BLaER1 (cell line): ENCODE measurements around the gene OR7C2.
A peak's percentile ranks its signal among the peaks of the same experiment; 100 is the strongest.
"Not testable (repeated sequence)": the region's sequence is repeated elsewhere in the genome, so short reads cannot be mapped to it uniquely, and the experiment has no call there.

ENCODE experiments used
- H3K27ac ChIP-seq: shearing (Covaris generic); formaldehyde crosslinking; 2 replicates; pipeline ENCODE4 v1.8.1; 2022
- H3K27me3 ChIP-seq: shearing (Covaris generic); formaldehyde crosslinking; 2 replicates; pipeline ENCODE4 v1.8.1; 2022
- H3K36me3 ChIP-seq: shearing (Covaris generic); formaldehyde crosslinking; 2 replicates; pipeline ENCODE4 v1.8.1; 2022
- H3K4me1 ChIP-seq: shearing (Covaris generic); formaldehyde crosslinking; 2 replicates; pipeline ENCODE4 v1.8.1; 2022
- H3K4me2 ChIP-seq: shearing (Covaris generic); formaldehyde crosslinking; 2 replicates; pipeline ENCODE4 v1.8.1; 2022
- H3K4me3 ChIP-seq: shearing (Covaris generic); formaldehyde crosslinking; 2 replicates; pipeline ENCODE4 v1.8.1; 2022
- H3K9ac ChIP-seq: shearing (Covaris generic); formaldehyde crosslinking; 2 replicates; pipeline ENCODE4 v1.8.1; 2022
- H3K9me3 ChIP-seq: shearing (Covaris generic); formaldehyde crosslinking; 2 replicates; pipeline ENCODE4 v1.8.1; 2022
- H4K20me1 ChIP-seq: shearing (Covaris generic); formaldehyde crosslinking; 2 replicates; pipeline ENCODE4 v1.8.1; 2022
- Cebpa-rat ChIP-seq: shearing (Covaris generic); IDR thresholded peaks from 2 replicates; pipeline ENCODE4 v1.8.1; 2022

The OR7C2 gene

DNA sequence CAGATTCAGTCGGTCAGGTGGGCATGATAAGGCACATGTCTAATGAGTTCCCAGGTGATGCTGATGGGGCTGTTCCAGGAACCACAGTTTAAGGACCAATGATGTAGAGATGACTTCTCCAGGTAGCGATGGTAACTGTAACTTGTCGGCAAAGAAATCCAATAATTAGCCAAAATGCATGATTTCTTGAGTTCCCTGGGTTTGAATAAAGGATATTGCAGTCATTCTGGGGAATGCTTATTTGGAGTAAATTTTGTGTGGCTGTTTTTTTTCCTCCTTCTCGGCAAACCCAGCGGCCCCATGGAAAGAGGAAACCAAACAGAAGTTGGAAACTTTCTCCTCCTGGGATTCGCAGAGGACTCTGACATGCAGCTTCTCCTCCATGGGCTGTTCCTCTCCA is at the start of gene OR7C2:
Gene OR7C2 (plus strand): TSS at position 301 of the 400 bp plus-strand sequence. CDS start 0 bp downstream, at position 301.
- no peak within 1 kb of the TSS for H3K9ac ChIP-seq
- peaks cover 25% of the 10 kb centered on the region for H3K4me1 ChIP-seq
- no peaks in the 10 kb centered on the region for H3K9me3 ChIP-seq
- no peak within 1 kb of the TSS for H3K4me2 ChIP-seq
- H3K27ac ChIP-seq = no peak within 1 kb of the TSS
- H3K36me3 ChIP-seq = no peaks in the 10 kb centered on the region
- TF ChIP-seq Cebpa-rat = no peak
- H3K27me3 ChIP-seq = no peaks in the 10 kb centered on the region
- no peaks in the 10 kb centered on the region for H4K20me1 ChIP-seq
- H3K4me3 ChIP-seq = no peak within 1 kb of the TSS

DNA sequence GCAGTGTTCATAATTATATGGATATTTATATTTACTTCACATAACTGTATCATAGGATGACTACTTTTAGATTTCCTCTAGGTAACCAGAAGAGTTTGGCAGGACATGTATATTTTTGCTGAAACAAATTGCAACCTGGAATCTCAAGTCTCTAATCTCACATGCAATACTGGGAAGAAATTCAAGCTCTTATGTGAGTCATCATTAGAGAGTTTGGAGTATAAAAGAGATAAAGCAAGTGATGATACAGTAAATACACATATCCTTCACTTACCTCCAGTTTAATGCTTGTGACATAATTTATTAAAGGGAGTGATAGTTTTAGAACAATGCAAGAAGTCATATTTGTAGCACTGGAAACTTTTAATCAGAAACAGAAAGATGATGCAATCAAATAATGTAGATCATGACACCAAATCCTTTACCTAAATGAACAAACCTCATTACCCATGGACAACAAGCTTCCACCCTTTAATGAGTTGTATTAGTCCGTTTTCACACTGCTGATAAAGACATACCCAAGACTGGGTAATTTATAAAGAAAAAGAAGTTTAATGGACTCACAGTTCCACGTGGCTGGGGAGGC is 39.5 kb upstream of the OR7C2 start:
- H3K27ac ChIP-seq = no peak overlapping the region
- no peaks in the 10 kb centered on the region for H3K9me3 ChIP-seq
- H3K27me3 ChIP-seq = no peaks in the 10 kb centered on the region
- no peak for TF ChIP-seq Cebpa-rat
- H4K20me1 ChIP-seq = no peaks in the 10 kb centered on the region
- no peak overlapping the region for H3K4me3 ChIP-seq
- H3K4me2 ChIP-seq = no peak overlapping the region
- no peak overlapping the region for H3K9ac ChIP-seq
- no peaks in the 10 kb centered on the region for H3K36me3 ChIP-seq
- H3K4me1 ChIP-seq = no peaks in the 10 kb centered on the region; the same call in 1 of the 2 replicates

DNA sequence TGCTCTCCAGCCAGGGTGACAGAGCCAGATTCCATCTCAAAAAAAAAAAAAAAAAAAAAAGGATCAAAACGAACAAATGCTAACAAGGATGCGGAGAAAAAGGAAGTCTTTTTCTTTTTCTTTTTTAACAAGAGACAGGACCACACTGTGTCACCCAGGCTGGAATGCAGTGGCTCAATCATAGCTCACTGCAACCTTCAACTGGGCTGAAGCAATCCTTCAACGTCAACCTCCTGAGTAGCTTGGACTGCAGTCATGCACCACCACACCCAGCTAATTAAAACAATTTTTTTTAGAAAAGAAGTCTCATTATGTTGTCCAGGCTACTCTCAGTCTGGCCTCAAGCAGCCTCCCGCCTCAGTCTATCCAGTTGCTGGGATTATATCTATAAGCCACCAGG is 34.6 kb upstream of the OR7C2 start:
- Histone ChIP-seq H4K20me1 (no peaks in the 10 kb centered on the region), H3K4me2 (no peak overlapping the region), H3K27ac (no peak overlapping the region), H3K9ac (no peak overlapping the region), H3K27me3 (no peaks in the 10 kb centered on the region), H3K36me3 (no peaks in the 10 kb centered on the region), H3K9me3 (no peaks in the 10 kb centered on the region), H3K4me3 (no peak overlapping the region), H3K4me1 (no peaks in the 10 kb centered on the region)
- TF ChIP-seq Cebpa-rat = no peak

DNA sequence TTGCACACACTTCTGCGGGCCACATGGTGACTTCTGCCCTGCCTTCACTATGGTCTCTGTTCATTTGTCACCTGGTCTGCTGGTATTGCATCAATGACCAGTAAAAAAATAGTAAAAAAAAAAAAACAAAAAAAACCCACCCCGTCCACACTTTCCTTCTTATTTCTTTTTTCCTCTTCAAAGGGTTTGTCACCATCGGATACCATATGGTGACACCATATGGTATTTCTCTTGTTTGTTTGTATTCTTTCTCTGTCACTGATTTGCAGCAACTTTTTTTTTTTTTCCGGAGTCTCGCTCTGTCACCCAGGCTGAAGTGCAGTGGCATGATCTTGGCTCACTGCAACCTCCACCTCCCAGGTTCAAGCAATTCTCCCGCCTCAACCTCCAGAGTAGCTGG is 26.2 kb upstream of the OR7C2 start:
- Histone ChIP-seq H3K27ac (no peak overlapping the region), H4K20me1 (no peaks in the 10 kb centered on the region), H3K9me3 (peaks cover 13% of the 10 kb centered on the region), H3K9ac (no peak overlapping the region), H3K4me2 (no peak overlapping the region), H3K36me3 (no peaks in the 10 kb centered on the region), H3K4me1 (no peaks in the 10 kb centered on the region), H3K27me3 (no peaks in the 10 kb centered on the region), H3K4me3 (no peak overlapping the region)
- TF ChIP-seq Cebpa-rat = no peak

DNA sequence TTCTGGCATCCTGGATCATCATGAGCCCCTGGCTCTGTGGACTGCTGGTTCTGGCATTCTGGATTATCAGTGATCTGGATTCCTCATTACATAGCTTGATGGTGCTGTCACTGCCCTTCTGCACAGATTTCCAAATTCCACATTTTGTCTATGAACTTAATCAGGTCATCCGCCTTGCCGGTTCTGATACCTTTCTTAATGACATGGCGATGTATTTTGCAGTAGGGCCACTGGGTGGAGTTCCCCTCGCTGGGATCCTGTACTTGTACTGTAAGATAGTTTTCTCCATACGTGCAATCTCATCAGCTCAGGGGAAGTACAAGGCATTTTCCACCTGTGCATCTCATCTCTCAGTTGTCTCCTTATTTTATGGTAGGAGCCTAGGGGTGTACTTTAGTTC is 24.4 kb upstream of the OR7C2 start:
- Histone ChIP-seq H3K36me3 (no peaks in the 10 kb centered on the region), H3K9me3 (peaks cover 13% of the 10 kb centered on the region), H4K20me1 (no peaks in the 10 kb centered on the region), H3K9ac (no peak overlapping the region), H3K4me2 (no peak overlapping the region), H3K4me1 (no peaks in the 10 kb centered on the region), H3K27me3 (no peaks in the 10 kb centered on the region), H3K4me3 (no peak overlapping the region), H3K27ac (no peak overlapping the region)
- TF ChIP-seq Cebpa-rat = no peak

DNA sequence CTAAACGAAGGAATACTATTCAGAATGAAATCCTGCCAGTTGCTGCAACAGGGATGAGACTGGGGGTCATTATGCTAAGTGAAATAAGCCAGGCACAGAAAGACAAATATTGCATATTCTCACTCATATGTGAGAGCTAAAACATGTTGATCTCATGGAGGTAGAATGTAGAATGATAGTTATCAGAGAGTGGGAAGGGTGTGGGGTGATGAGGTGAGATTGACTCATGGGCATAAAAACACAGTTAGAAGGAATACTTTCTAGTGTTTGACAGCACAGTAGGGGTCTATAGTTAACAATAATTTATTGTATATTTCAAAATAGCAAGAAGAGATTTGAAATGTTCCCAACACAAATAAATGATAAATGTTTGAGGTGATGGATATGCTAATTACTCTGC is 7.8 kb upstream of the OR7C2 start:
- H3K9me3 ChIP-seq = no peaks in the 10 kb centered on the region
- no peaks in the 10 kb centered on the region for H3K27me3 ChIP-seq
- H3K9ac ChIP-seq = no peak overlapping the region
- no peak overlapping the region for H3K4me2 ChIP-seq
- no peaks in the 10 kb centered on the region for H3K4me1 ChIP-seq
- TF ChIP-seq Cebpa-rat = no peak
- H3K27ac ChIP-seq = no peak overlapping the region
- no peaks in the 10 kb centered on the region for H4K20me1 ChIP-seq
- no peak overlapping the region for H3K4me3 ChIP-seq
- H3K36me3 ChIP-seq = no peaks in the 10 kb centered on the region

DNA sequence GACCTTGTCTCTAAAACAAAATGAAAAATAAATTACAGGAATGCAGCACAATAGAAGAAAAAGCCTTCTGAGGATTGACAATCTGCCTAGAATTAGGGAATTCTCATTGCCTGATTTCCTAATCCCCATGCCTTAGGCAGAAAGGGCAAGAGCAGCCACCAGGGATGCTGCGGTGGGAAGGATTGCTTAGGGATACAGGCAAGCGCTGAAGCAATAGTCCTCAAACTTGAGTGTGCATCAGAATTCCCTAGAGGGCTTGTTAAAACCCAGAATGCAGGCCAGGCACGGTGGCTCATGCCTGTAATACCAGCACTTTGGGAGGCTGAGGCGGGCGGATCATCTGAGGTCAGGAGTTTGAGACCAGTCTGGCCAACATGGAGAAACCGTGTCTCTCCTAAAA is 1.0 kb upstream of the OR7C2 start:
- Histone ChIP-seq H4K20me1 (no peaks in the 10 kb centered on the region), H3K9ac (no peak overlapping the region), H3K36me3 (no peaks in the 10 kb centered on the region), H3K4me1 (peaks cover 25% of the 10 kb centered on the region), H3K4me3 (no peak overlapping the region), H3K27me3 (no peaks in the 10 kb centered on the region), H3K4me2 (no peak overlapping the region), H3K9me3 (no peaks in the 10 kb centered on the region), H3K27ac (no peak overlapping the region)
- no peak for TF ChIP-seq Cebpa-rat

DNA sequence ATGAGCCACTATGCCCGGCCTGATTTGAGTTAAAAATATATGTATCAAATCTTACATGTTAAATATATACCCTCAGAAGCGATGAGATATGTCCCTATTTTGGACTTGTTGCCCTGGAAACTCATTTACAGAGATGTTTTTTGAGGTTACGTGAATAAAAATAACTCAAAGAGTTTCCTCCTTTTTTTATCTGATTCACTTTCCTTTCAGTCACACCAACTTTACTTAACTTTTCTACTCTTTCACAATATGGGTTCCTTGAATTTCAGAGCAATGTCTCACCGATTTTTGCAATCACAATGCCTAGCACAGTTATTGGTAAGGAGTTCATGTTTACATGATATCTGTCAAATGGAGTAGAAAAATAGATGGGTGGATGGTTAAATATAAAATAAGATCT is 2.3 kb downstream of the OR7C2 start:
- H3K36me3 ChIP-seq = no peaks in the 10 kb centered on the region
- peak; percentile 12; the same call in 1 of the 2 replicates for TF ChIP-seq Cebpa-rat
- peaks cover 25% of the 10 kb centered on the region for H3K4me1 ChIP-seq
- H3K27me3 ChIP-seq = no peaks in the 10 kb centered on the region
- H3K9me3 ChIP-seq = no peaks in the 10 kb centered on the region
- H3K27ac ChIP-seq = peak overlapping the region; percentile 70
- 0 out of 2 replicates have a peak overlapping the region, but pooled peaks have one; percentile 16 for H3K4me3 ChIP-seq
- peak overlapping the region; percentile 66 for H3K4me2 ChIP-seq
- peak overlapping the region; percentile 60; the same call in 1 of the 2 replicates for H3K9ac ChIP-seq
- H4K20me1 ChIP-seq = no peaks in the 10 kb centered on the region

DNA sequence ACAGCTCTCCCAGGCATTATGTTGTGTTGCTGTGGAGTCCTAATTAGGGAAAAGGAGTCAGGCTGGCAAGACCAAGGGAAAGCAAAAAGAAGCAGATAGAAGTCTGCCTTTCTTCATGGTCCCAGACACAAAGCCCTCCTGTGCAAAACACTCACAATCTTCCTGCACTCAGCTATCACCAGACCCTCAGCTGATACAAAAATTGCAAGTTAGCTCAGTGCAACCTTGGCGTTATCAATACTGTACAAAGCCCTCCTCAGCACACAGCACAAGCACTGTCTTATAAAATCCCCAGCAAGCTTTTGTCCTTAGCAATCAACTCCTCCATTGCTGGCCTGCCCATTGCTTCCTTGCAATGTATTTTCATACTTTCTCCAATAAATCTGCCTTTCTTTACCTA is 3.2 kb downstream of the OR7C2 start:
- Histone ChIP-seq H3K9ac (no peak overlapping the region; the same call in 1 of the 2 replicates), H3K9me3 (no peaks in the 10 kb centered on the region), H3K4me1 (peaks cover 25% of the 10 kb centered on the region), H3K4me2 (peak overlapping the region; percentile 66), H3K4me3 (no peak overlapping the region), H3K27me3 (no peaks in the 10 kb centered on the region), H3K27ac (peak overlapping the region; percentile 70), H4K20me1 (no peaks in the 10 kb centered on the region), H3K36me3 (no peaks in the 10 kb centered on the region)
- no peak for TF ChIP-seq Cebpa-rat

DNA sequence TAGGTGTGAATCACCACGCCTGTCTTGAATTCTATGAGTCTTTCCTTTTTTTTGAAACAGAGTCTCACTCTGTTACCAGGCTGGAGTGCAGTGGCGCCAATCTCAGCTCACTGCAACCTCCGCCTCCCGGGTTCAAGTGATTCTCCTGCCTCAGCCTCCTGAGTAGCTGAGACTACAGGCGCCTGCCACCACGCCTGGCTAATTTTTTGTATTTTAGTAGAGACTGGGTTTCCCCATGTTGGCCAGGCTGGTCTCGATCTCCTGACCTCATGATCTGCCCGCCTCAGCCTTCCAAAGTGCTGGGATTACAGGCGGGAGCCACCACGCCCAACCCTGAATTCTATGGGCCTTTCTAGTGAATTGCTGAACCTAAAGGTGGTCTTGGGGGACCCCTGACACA is 8.1 kb downstream of the OR7C2 start:
- not testable (repeated sequence) for H3K27me3 ChIP-seq, H3K36me3 ChIP-seq, H3K27ac ChIP-seq, H4K20me1 ChIP-seq, H3K9ac ChIP-seq, H3K9me3 ChIP-seq, H3K4me2 ChIP-seq, H3K4me1 ChIP-seq, H3K4me3 ChIP-seq

DNA sequence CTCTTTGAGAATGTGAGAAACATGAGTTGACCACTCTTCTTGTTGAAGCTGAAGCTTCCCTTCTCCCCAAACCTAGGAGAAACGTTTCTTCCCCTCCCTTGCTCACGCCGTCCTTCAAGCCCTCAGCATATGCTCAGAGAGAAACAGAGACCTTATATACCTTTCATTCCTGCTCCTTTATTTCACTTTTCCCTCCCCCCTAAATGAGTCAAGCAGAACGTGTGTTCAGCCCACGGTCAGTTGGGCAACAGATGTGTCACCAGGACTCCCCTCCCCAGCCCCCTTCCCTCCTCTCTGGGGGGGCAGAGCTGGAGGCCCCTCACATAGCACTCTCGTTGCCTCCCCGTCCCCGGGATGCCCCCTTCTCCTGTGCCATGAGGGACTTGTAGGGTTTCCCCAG is 8.6 kb downstream of the OR7C2 start:
- Histone ChIP-seq H3K27ac (no peak overlapping the region), H3K36me3 (no peaks in the 10 kb centered on the region), H3K4me2 (no peak overlapping the region), H4K20me1 (no peaks in the 10 kb centered on the region), H3K27me3 (no peaks in the 10 kb centered on the region), H3K9ac (no peak overlapping the region), H3K9me3 (no peaks in the 10 kb centered on the region), H3K4me1 (peaks cover 2% of the 10 kb centered on the region), H3K4me3 (no peak overlapping the region)
- no peak for TF ChIP-seq Cebpa-rat
